Endometrial microvascular endothelial cells (primary cell): ENCODE measurements around the gene TRIM22. TPM values are rescaled to one million over a fixed set of nuclear protein-coding genes. Genes with fewer than 3 reads are reported as not detected.

Source experiments
- in situ Hi-C: cut with HindIII; loops from 2 replicates; pipeline ENCODE4 v1.10.0; 2017; ENCODE audit warnings: low sequenced_read_pairs, low pct_unique_long_range_greater_than_20kb; ENCODE audit errors: inconsistent ontology term
- total RNA-seq: library from RNA; depleted of rRNA; stranded (reverse); fragments of >200 nt; gene quantifications from one replicate; pipeline ENCODE4 v1.2.3, GENCODE V29; 2015; ENCODE audit errors: inconsistent ontology term

Gene TRIM22
- total RNA-seq, 1 donor from 2014 or later = 112 TPM

DNA sequence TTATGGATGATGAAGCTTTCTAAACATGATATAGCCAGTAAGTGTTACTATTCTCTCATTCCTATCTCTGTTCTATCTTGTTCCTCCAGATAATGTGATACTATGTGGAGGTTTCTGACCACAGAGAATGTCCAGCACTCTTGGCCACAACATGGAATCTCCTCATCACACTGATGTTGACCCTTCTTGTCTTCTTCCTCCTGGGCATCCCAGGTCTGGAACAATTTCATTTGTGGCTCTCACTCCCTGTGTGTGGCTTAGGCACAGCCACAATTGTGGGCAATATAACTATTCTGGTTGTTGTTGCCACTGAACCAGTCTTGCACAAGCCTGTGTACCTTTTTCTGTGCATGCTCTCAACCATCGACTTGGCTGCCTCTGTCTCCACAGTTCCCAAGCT, 36.8 kb downstream of the TRIM22 start:
- in situ Hi-C loops = no loop called here

DNA sequence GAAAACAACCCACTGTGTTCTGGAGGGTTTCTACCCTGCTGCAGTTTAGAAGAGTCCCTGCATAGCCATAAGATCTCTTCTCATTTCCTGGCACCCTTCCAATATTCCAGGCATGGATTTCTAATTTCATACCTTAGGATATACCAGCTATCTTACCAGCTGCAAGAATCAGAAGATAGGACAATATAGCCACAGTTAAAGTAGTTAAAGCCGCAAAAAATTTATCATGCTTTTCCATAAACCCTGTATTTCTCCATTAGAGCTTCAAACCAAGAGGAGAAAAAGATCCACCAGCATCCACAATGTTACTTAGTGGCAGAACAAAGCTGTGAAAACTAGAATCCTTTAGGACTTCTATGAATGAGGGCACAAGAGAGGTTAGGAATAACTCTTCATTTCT, 38.1 kb downstream of the TRIM22 start:
- in situ Hi-C loops = no loop called here

DNA sequence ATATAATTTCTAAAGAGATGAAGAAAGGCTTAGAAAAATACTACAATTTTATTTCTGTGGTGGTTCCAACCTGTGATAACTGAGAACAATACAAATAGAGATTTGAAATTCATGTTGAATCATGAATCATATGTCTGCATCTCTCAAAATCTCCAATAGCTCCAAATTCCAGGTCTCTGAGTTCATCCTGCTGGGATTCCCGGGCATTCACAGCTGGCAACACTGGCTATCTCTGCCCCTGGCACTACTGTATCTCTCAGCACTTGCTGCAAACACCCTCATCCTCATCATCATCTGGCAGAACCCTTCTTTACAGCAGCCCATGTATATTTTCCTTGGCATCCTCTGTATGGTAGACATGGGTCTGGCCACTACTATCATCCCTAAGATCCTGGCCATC, 46.8 kb downstream of the TRIM22 start, which contains the start of gene OR56B1:
TSS of gene OR56B1 (plus strand) at position 53 of the 400 bp plus-strand sequence. CDS start at position 122, 69 bp downstream.
- in situ Hi-C loops = no loop called here

DNA sequence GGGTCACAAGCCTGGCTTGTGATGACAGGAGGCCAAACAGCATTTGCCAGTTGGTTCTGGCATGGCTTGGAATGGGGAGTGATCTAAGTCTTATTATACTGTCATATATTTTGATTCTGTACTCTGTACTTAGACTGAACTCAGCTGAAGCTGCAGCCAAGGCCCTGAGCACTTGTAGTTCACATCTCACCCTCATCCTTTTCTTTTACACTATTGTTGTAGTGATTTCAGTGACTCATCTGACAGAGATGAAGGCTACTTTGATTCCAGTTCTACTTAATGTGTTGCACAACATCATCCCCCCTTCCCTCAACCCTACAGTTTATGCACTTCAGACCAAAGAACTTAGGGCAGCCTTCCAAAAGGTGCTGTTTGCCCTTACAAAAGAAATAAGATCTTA, 47.5 kb downstream of the TRIM22 start:
- in situ Hi-C loops = no loop called here

DNA sequence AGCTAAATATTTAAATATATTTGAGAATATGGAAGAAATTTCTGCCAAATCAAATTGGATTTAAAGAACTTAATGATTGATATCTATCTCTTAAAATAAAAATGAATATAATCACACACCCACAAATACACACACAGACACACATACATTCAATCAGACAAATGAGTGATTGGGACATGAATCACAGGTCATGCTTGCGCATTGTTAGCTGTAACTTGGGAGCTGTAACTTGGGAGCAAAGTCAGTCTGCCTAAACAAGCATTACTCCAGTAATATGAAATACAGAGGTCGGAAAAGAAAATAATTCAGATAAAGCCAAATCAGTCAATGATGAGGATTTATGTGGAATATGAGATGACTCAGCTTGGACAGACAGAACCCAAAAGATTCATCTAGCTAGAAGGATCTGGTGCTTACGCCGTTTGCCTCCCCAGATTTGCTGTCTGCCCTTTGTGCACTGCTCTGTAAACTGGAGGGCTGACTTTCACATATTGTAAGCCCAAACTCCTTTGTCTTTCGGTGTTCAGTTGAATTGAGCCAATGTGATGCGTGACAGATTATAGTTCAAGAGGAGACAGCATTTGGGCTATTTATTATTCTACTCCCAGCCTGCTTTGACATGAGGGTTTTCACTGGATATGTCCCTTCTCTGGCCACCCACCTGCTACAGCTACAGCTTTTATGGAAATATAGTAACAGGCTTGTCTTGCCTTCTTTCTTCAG, 48.2 kb downstream of the TRIM22 start:
- in situ Hi-C loops = no loop called here

DNA sequence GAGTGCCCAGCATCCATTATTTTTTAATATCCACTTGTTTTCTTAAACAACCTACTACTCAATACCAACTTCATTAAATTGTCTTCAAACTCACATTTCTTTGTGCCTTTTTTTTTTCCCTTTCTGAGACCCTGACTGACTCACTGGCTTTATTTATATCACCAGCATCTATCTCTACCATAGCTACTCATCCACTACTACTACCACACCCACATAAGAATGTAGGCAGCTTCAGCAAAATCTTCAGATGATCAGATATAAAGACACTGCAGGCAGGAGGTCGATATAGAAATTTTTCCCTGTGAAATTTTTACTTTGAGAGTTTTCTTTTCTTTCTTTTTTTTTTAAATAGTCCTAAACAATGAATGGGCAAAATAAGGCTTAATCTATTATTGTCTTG, 48.8 kb downstream of the TRIM22 start:
- in situ Hi-C loops = no loop called here

DNA sequence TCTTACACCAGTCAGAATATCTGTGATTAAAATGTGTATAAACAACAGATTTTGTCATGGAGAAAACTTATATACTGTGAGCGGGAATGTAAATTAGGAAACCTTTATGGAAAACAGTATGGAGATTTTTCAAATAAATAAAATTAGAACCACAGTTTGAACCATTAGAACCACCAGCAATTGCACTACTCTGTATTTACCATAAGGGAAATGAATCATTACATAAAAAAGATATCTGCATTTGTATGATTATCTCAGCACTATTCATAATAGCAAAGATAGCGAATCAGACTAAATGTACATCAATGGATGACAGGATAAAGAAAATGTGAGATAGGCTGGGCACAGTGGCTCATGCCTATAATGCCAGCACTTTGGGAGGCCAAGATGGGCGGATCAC, 57.0 kb downstream of the TRIM22 start:
- in situ Hi-C loops = no loop called here

DNA sequence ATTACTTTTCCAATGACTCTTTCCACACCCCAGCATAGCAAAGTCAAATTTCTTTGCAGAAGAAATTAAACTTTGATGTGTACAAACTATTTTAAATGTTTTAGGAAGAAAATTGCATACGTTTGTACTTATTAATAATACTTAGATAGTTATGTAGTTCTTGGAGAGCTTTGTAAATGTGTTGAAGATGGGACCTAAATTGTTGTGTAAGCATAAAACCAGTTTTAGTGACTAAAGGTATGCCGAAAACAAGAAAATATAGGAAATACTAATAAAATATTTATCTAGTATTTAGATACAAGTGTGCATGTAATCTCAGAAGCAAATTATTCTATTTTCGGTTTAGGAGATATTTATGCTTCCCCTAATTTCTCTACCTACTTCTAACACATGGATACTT, 60.2 kb downstream of the TRIM22 start:
- in situ Hi-C loops = no loop called here

DNA sequence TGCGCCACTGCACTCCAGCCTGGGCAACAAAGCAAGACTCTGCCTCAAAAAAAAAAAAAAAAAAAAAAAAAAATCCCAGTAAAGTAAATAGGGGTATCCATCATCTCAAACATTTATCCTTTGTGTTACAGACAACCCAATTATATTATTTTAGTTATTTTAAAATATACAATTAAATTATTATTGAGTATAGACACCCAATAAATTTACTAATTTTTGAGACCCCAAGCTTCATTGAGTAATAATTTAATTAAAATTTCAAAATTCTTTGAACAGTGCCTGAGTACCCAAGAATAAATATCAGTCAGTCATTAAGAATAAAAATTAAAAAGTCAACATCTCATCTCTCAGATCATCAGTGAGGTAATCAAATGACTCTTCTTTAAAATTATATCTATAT, 64.4 kb downstream of the TRIM22 start, which contains the start of gene OR52N4:
TSS of gene OR52N4 (plus strand) at position 301 of the 400 bp plus-strand sequence. CDS start 498 bp downstream, outside the sequence.
- in situ Hi-C loops = no loop called here

Other genes starting within 250 kb of the TRIM22 start
- gene OR51I1, start 248.3 kb upstream of the TRIM22 start, total RNA-seq = not detected
- gene OR51I2, start 240.5 kb upstream of the TRIM22 start, total RNA-seq = not detected
- not detected for gene OR52D1, start 201.1 kb upstream of the TRIM22 start, total RNA-seq
- gene UBQLN3, start 179.8 kb upstream of the TRIM22 start, total RNA-seq = not detected
- gene UBQLNL, start 173.1 kb upstream of the TRIM22 start, total RNA-seq = not detected
- gene OR52H1, start 141.2 kb upstream of the TRIM22 start, total RNA-seq = not detected
- not detected for gene OR52B6, start 108.9 kb upstream of the TRIM22 start, total RNA-seq
- gene TRIM6, start 93.2 kb upstream of the TRIM22 start, total RNA-seq = 9.7 TPM
- gene TRIM34, start 64.8 kb upstream of the TRIM22 start, total RNA-seq = 11.8 TPM
- 55.4 TPM for gene TRIM5, start 4.7 kb upstream of the TRIM22 start, total RNA-seq
- not detected for gene OR56B1, start 46.7 kb downstream of the TRIM22 start, total RNA-seq
- not detected for gene OR52N4, start 64.5 kb downstream of the TRIM22 start, total RNA-seq
- not detected for gene OR52N5, start 93.6 kb downstream of the TRIM22 start, total RNA-seq
- gene OR52N1, start 101.5 kb downstream of the TRIM22 start, total RNA-seq = not detected
- gene OR52N2, start 119.1 kb downstream of the TRIM22 start, total RNA-seq = not detected
- gene OR52E6, start 152.1 kb downstream of the TRIM22 start, total RNA-seq = not detected
- not detected for gene OR52E8, start 167.9 kb downstream of the TRIM22 start, total RNA-seq
- gene OR52E4, start 190.8 kb downstream of the TRIM22 start, total RNA-seq = not detected
- not detected for gene OR52E5, start 203.4 kb downstream of the TRIM22 start, total RNA-seq